ENCODE data around the gene FGF5.
"Not testable (repeated sequence)": the region's sequence is repeated elsewhere in the genome, so short reads cannot be mapped to it uniquely, and the experiment has no call there.

FGF5 gene, protein sequence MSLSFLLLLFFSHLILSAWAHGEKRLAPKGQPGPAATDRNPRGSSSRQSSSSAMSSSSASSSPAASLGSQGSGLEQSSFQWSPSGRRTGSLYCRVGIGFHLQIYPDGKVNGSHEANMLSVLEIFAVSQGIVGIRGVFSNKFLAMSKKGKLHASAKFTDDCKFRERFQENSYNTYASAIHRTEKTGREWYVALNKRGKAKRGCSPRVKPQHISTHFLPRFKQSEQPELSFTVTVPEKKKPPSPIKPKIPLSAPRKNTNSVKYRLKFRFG

GRCh38 chr4:80266253-80266901 lies at the start of gene FGF5:
FGF5 (plus strand) TSS chr4:80266664; CDS start chr4:80266825, 161 bp downstream.
- no peak for DNase-seq

GRCh38 chr4:80219301-80220025 lies 47.0 kb upstream of the FGF5 start:
- DNase-seq = no peak

- no peak for DNase-seq
These were observed 45.8 kb upstream of the FGF5 start for GRCh38 chr4:80220711-80221110.

DNA sequence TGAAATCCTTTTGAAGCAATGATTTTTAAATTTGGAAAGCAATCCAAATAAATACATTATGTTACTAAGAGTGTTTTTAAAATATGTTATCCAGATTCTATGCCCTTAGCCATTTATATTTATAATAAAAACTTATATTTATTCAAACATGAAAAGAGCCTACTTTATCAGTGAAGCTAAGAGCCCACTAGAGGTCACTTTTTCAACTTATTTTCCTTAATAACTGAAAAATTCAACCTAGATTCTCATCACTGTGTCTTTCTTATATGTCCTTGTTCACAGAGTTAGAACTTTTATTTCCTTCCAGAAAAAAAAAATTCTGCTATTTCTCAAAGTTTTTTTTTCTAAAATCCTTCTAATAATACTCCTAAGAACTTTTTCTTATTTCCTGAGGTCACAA lies 45.3 kb upstream of the FGF5 start:
- no peak for DNase-seq

GRCh38 chr4:80225595-80225994 lies 40.9 kb upstream of the FGF5 start:
- no peak for DNase-seq

DNA sequence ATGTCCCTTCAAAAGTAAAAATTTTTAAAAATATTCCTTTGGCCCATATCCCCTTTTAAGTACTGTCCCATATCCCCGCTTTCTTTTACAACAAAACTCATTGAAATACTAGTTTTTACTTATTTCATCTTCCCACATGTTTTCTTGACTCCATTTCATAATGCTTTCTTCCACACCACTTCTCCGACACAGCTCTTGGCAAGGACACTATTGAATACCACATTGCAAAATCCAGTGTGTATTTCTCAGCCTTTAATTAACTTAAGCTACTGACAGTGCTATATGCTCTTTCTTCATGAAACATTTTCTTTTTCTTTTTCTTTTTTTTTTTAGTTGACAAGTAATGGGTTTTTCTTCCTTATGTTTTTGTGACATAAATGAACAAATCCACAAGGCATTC lies 40.4 kb upstream of the FGF5 start:
- no peak for DNase-seq

GRCh38 chr4:80228460-80228859 lies 38.0 kb upstream of the FGF5 start:
- no peak for DNase-seq

DNA sequence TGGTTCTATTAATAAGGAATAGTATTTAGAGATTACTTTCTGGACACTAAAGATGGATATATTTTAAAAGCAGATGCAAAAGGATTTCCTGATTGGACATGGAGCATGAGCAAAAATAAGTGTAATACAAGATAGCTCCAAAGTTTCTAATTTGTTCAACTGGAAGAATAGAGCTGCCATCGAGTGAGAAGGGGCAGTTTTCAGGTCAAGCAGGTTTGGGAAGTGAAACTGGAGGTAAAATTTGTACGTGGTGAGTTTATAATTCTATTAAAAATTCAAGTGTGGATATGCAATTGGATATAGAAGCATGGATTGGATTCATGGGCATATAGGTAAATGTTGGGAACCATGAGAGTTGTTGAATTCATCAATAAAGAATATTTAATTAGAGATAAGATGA lies 37.3 kb upstream of the FGF5 start:
- DNase-seq = no peak

- DNase-seq = no peak
These were observed 36.9 kb upstream of the FGF5 start for GRCh38 chr4:80229590-80229989.

DNA sequence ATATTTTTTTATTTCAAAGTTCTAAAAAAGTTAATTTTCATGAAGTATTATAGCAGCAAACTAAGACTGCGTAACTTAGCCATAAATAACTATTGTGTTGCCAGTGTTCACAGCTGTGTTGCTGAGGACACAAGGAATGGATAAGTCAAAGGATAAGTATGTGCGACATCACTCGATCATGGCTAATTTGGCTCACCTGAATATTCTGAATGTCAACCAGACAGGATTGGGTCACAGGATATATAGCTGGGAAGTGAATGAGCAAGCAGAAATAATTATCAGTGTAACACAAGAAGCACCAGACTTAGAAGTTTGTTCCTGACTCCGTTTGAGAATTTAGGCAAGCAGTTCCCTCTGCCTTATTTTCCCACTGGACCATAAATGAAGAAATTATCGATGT lies 35.3 kb upstream of the FGF5 start:
- no peak for DNase-seq

GRCh38 chr4:80232707-80233370 lies 33.6 kb upstream of the FGF5 start:
- no peak for DNase-seq

DNA sequence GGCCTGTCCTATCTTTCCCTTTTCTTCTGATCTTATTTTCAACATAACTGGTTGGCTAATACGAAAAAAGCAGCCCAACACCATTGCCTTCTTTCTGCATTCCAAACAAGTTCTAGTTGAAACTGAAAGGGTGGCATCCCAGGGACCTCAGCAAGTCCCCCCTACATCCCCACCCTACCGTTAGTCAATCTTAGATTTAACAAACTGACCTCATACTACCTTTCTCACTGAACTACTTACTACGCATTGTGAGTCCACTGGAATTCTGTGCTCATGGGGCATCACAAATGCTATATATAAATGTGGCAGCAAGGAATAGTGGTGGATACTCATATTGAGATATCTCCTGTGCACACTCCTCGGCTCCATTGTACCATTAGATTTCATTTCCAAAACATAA lies 33.1 kb upstream of the FGF5 start:
- no peak for DNase-seq

- DNase-seq = no peak
These were observed 31.0 kb upstream of the FGF5 start for GRCh38 chr4:80235451-80235850.

- DNase-seq = no peak
These were observed 28.5 kb upstream of the FGF5 start for GRCh38 chr4:80237992-80238391.

DNA sequence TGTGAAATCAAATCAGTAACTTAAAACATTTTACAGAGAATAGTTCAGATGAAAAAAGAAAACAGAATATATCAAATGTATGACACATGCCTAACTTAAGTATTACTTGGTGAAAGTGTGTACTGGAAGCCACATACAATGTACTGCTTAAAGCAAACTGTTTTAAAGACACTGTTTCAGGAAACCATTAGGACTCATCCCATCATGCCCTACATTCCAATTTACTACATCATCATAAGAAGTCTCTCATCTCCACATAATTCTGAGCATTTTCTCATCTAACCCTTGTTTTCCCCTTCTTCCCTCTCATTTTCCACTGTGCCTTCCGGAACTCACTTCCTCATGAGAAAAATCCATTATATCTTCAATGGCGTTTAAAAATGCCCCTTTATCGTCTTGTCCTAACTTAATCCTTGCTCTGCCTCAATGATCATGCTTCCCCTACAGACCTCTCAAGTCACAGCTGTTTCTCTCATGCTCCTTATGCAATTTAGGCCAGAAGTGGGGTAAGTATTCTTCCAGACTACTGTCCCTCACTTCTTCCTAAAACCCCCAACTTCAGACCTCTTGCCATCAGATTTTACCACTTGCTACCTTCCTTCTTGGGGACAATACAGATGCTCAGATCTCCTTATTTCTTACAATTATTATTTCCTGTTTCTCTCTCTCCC lies 26.8 kb upstream of the FGF5 start:
- no peak for DNase-seq

DNA sequence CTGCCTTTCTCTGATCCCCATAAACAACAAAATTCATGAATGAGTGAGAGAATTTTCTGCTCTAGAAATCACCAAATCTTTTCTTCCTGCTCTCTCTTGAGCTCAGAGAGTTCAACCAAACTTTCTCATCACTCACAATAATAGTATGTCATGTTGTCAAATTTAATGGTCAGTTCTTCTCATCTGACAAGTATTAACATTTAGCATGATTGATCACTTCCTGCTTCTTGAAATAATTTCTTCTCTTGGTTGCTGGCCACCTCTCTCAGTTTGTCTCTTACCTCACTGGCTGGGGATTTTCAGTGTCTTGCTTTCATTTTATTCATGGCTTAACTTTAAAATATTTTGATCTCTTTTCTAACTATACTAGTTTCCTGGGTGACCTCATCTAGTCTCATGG lies 25.5 kb upstream of the FGF5 start:
- no peak for DNase-seq

DNA sequence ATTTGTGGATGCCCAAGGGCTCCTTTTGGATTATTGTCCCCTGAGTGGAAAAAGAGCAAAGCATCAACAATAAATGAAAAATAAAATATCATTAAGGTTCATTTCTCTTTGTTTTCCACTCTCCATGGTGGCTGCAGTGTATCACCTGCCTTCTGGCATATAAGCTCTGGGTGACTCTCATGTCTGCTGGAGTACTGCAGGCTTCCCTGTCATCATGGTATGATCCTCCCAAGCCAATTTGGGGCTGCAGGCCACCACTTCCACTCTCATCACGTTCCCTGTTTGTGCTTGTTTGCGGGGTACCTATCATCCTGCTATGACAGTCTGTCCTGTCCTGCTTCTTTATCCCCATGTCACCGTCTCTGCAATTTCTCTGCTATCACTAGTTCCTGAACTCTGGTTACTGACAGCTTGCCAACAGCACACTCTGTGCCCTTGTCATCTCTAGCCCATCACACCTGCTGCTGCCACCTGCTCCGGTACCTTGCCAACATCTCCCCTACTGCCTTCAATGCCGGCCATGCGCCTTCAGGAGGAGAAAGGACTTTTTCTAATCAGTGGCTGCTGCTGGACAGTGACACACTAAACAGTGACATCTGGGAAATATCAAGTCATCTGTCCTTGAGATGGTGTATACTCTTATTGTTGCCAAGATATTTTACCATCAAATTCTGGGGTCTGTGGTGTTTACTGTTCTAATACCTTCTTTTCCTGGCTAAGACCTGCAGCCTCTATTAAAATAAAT lies 23.0 kb upstream of the FGF5 start:
- DNase-seq = peak; percentile 0

GRCh38 chr4:80247484-80247883 lies 19.0 kb upstream of the FGF5 start:
- not testable (repeated sequence) for DNase-seq

- DNase-seq = no peak
These were observed 17.3 kb upstream of the FGF5 start for GRCh38 chr4:80249144-80249543.

DNA sequence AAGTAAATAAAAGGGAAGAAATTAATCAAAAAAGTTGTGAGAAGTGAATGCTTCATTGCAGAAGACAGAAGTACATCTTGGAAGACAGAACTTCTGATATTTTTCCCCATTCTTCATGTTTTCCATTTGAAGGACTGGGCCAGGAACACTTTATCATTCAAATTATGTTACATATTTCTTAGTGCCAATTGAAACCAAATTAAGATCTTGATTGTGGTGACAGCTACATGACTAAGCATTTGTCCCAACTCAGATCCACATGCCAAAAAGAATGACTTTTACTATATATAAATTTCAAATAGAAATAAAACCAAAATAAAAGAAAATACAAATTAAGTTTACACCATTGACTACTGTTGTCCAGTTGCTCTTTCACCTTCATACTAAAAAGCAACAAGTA lies 14.0 kb upstream of the FGF5 start:
- DNase-seq = no peak

- DNase-seq = no peak
These were observed 13.5 kb upstream of the FGF5 start for GRCh38 chr4:80252953-80253352.

DNA sequence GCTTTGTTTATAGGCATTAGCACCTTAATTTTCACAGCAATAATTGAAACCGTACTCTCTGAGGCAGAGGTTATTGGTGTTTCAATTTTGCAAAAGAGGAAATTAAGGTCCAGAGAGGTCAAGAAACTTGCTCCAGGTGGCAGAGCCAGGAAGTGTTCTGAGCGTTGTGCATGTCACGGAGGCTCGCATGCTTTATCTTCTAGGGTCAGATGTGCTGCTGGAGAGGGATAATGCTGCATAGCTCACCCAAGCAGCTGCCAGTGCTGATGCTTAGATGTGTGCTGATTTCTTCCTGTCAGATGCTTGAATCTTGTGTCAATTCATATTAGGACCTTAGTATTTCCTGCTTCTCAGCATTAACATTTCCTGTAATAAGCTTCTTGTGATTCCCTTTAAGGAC lies 13.0 kb upstream of the FGF5 start:
- no peak for DNase-seq

All from NCI-H510A (cell line).